Fibroblast of villous mesenchyme (primary cell): ENCODE measurements around the gene ORC2. TPM values are rescaled to one million over a fixed set of nuclear protein-coding genes. Genes with fewer than 3 reads are reported as not detected.
"Not testable (repeated sequence)": the region's sequence is repeated elsewhere in the genome, so short reads cannot be mapped to it uniquely, and the experiment has no call there.

Experiments
- DNase-seq: peaks from one replicate; pipeline ENCODE4 v3.0.0-alpha.2; 2010; ENCODE audit warnings: low read depth
- H3K4me3 ChIP-seq: 2 replicates; pipeline ENCODE4 v1.5.1; 2011; ENCODE audit warnings: low read depth, mild to moderate bottlenecking, low read length
- CTCF ChIP-seq: IDR thresholded peaks from 2 replicates; pipeline ENCODE4 v1.5.1; 2012; ENCODE audit warnings: low read depth, mild to moderate bottlenecking, low read length; ENCODE audit not compliant: insufficient read depth
- total RNA-seq: library from RNA; depleted of rRNA; stranded (reverse); fragments of >200 nt; gene quantifications from 2 replicates; pipeline ENCODE4 v1.2.3, GENCODE V29; 2012

The ORC2 gene
- total RNA-seq, 1 donor: 22.5 TPM

DNA sequence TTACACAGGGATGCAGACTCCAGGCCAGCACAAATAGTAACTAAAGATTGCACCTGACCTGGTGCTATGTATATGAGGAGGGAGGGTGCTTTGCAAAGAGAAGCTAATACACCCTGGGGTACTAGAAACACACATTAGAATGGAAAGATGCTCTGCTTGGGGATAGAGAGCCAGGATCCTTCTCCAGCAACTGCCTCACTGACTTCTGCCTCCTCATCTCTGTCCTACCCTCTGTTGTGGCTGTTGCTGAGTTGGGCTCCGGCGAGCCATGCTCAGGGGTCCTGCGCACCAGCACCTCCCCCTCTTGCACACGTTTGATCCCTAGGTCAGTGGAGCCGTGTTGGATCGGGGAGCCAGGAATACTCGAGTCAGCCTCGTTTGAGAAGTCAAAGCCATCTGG is 23.7 kb upstream of the ORC2 start:
- no peak for DNase-seq
- H3K4me3 ChIP-seq: no peak overlapping the region
- no peak for TF ChIP-seq CTCF

- TF ChIP-seq CTCF: no peak
- no peak overlapping the region for H3K4me3 ChIP-seq
- peak; percentile 19 for DNase-seq
These were observed 22.3 kb upstream of the ORC2 start for GRCh38 chr2:200985799-200986198.

- DNase-seq: no peak
- H3K4me3 ChIP-seq: no peak overlapping the region
- no peak for TF ChIP-seq CTCF
These were observed 13.2 kb upstream of the ORC2 start for GRCh38 chr2:200976710-200977109.

GRCh38 chr2:200975672-200976071 is 12.2 kb upstream of the ORC2 start:
- DNase-seq: no peak
- H3K4me3 ChIP-seq: no peak overlapping the region
- no peak for TF ChIP-seq CTCF

DNA sequence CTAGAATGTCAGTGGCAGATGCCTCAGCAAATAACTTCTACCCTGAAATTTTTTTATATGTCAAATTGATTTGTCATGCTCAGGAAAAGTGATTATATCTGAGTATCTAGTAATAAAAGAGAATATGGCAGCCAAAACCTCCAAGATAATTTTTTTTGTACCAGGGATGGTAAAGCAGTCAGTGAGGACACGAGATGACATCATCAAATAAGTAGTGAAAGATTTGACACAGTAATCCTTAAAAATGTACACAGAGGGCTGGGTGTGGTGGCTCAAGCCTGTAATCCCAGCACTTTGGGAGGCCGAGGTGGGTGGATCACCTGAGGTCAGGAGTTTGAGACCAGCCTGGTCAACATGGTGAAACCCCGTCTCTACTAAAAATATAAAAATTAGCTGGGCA is 6.6 kb upstream of the ORC2 start:
- H3K4me3 ChIP-seq, DNase-seq: not testable (repeated sequence)

- no peak for TF ChIP-seq CTCF
These were observed 5.3 kb upstream of the ORC2 start for GRCh38 chr2:200968735-200969134.

GRCh38 chr2:200968162-200968561 is 4.7 kb upstream of the ORC2 start:
- TF ChIP-seq CTCF: no peak
- DNase-seq: peak; percentile 10
- H3K4me3 ChIP-seq: no peak overlapping the region

More at GRCh38 chr2:200968735-200969134, 5.3 kb upstream of the ORC2 start:
- no peak for DNase-seq
- no peak overlapping the region for H3K4me3 ChIP-seq
